ENCODE results near the gene PLOD1.

The PLOD1 gene

GRCh38 chr1:12010746-12011570 lies 76.4 kb downstream of the PLOD1 start:
- no peak for DNase-seq

- DNase-seq: no peak
These were observed 77.5 kb downstream of the PLOD1 start for GRCh38 chr1:12011998-12012397.

- DNase-seq: no peak
These were observed 78.2 kb downstream of the PLOD1 start for GRCh38 chr1:12012560-12013316.

GRCh38 chr1:12014141-12014991 lies 79.8 kb downstream of the PLOD1 start:
- DNase-seq: no peak

- no peak for DNase-seq
These were observed 80.5 kb downstream of the PLOD1 start for GRCh38 chr1:12015001-12015491.

- no peak for DNase-seq
These were observed 81.0 kb downstream of the PLOD1 start for GRCh38 chr1:12015499-12015898.

- DNase-seq: no peak
These were observed 81.7 kb downstream of the PLOD1 start for GRCh38 chr1:12016182-12016581.

- no peak for DNase-seq
These were observed 85.5 kb downstream of the PLOD1 start for GRCh38 chr1:12019858-12020509.

GRCh38 chr1:12021616-12022015 lies 87.1 kb downstream of the PLOD1 start:
- no peak for DNase-seq

- no peak for DNase-seq
These were observed 87.5 kb downstream of the PLOD1 start for GRCh38 chr1:12022036-12022435.
